NCI-H460 (cell line): ENCODE data around the gene DPP4. TPM values are rescaled to one million over a fixed set of nuclear protein-coding genes. Genes with fewer than 3 reads are reported as not detected.

Experiments used
- DNase-seq: peaks from one replicate; pipeline ENCODE4 v3.0.0-alpha.2; 2016; ENCODE audit warnings: low read depth; ENCODE audit errors: extremely low read depth
- polyA plus RNA-seq: library from polyadenylated mRNA; depleted of rRNA; stranded (reverse); fragments of >200 nt; gene quantifications from 2 replicates; pipeline ENCODE4 v1.2.3, GENCODE V29; 2014; cell fraction: nucleus; rRNA removed
- total RNA-seq: library from RNA; depleted of rRNA; stranded (reverse); fragments of >200 nt; shearing (Covaris generic); gene quantifications from 2 replicates; pipeline ENCODE4 v1.2.3, GENCODE V29; 2014; rRNA removed

The DPP4 gene
- total RNA-seq: 0.25 and 0.40 TPM in 2 replicates
- 0.78 TPM in 1 of 2 replicates, not detected in the other for polyA plus RNA-seq

DNA sequence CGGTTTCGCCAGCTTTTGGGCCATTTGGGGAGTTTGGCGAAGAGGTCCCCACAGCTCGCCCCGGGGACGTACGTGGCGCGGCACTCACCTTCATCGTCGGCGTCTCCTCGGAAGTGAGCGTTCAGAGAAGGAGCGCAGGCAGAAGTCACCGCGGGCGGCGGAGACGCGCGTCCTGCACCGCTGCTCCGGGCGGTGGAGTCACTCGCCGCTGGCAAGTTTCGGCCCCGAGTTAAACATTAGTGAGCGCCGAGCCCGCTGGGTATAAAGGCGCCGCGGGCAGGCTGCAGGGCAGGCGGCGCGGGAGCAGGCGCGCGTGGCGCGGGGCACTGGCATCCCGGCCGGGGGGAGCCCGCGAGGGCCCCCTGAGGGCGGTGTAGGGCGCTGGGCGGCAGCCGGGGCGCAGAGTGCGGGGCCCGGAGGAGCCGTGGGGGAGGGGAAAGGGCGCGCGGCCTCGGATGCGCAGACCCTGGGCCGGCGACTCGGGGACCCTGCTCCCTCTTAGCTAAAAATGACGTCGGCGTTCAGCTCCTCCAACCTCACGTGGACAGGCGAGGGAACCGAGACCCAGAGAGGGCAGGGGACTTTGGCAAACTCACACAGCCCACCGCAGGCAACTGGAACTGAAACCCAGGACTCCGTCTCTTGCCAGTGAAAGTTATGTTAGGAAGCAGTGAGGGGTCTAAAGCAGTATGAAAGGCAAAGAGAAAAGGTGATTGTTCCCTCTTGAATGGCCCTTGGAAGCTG, at the start of gene DPP4:
Gene DPP4 (minus strand): TSS at position 328 of the 744 bp plus-strand sequence. CDS start 234 bp downstream, at position 94.
- DNase-seq: no peak

DNA sequence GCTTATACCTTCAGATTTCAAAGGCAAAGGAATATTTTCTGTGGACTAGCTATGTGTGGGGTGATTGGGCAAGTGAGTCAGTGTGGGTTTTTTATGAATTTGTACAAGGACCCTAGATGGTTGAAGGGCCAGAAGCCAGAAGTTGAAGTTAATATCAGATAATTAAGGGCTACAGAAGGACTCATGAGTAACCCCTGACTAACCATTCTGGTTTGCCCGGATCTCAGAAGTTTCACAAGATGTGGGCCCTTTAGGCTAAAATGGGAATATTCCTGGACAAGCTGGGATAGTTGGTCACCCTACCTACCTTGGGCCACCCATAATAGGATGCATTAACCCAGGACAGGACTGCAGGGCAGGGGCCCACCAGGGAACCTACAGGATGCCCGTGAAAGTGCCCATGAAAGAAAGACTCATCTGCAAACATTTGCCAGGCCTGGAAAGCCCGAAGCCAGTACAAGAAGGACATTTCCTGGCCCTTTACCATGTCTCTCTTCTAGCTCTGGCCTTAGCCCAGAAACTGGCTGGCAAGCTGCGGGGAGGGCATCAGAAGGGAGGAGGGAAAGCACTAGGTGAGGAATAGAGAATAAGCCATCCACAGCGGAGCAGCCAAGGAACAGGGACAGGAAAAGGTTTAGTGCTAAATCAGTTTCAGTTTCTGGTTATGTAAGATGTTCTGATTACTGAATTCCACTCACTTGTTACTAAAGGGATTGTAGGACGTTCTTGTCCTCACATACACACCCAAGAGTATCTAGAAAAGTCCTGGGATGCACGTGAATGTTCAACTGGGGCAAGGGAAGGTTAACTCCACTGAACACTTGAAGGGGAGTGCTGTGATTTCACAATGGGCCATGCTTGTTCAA, 44.4 kb upstream of the DPP4 start:
- no peak for DNase-seq

DNA sequence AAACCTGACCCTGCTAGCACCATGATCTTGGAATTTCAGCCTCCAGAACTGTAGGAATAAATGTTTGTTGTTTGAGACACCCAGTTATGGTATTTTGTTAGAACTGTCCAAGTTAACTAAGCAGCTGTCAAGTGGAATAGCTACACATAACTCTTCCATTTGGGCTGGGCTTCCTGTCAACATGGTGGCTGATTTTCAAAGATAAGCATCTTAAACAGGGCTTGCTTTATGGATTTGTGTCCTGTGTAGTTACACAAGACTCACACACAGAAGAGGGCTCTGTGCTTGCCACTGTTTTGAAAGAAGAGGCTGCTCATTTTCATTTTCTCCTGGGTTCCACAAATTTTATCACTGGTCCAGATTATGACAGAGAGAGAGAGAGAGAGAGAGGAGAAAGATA, 42.3 kb upstream of the DPP4 start:
- no peak for DNase-seq

DNA sequence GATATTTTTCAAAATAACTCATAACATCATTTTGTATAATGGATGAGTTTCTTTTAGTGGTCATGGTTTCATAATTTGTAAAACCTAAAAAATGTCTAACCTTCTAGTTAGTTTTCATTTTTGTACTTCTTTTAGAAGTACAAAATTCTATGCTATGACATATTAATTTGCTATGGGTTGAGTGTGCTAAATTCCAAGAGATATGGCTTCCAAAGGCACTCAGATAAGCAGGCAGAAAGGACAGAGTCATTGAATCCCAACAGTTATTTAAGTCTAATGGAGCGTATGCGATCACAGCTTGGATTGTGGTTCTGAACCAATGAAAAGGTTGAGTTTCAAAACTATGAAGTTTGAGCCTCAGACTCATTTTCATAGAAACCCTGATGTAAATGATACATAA, 41.1 kb upstream of the DPP4 start:
- no peak for DNase-seq

DNA sequence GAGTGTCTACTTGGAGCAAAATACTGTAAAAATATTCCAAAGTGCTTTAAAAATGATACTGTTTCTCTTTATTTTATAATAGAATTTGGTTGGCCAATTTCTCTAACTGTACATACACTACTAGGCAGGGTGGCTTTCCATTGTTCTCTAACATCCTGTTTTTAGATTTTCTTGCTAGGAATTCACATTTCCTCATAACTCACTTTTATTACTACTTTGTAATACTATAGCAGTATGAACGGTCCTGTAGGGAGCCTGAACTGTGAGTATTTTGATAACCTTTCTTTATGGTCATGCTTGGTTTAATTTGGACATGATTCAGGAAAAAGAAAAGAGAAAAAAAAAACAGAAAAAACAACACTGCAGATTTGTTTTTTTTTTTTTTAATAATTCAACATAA, 40.3 kb upstream of the DPP4 start:
- DNase-seq: no peak

DNA sequence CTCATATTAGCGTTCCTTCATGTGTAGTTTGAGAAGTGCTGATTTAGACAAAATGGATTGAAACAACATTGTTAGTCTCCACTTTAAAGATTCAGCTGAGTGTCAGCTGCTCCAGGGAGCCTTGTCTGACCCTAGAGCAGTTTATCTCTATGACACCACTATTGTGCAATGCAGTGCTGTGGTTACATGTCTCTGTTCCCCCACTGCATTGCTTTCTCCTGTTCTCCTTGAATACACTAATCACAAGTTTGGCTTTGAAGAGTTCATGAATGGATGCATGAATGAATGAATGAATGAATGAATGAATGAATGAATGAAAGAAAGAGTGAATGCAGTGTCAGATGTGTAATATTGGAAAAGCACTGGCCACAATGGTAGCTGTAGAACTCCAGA, 39.8 kb upstream of the DPP4 start:
- no peak for DNase-seq

DNA sequence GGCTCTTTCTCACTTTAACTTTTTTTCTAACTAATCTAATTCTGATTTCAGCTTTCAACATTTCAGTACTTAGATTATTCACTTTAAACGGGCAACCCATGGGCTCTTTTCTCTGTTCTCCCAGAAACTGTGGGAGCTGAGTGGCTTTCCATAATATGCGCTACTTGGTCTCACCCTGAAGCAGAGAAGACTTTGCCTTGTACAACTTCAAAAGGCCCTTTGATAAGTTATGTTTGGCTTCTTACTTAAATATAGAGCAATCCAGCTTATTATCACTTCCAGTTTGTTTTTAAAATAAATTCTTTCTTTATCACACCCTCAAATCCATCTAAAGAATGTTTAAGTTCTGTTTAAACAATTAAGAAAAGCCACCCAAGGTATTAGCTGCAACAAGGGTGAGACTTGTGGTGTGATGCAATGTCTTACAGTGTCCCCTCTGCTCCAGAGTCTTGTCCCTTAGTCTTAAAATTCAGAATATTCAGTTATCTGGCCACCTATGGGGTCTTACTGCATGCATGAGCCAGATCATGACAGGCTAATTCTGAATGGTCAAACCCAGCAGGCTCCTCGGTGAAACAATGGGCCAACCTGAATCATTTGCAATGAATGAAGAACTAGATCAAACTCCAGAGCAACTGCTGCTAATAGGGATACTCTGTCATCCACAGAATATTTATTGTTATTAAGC, 39.2 kb upstream of the DPP4 start:
- no peak for DNase-seq

DNA sequence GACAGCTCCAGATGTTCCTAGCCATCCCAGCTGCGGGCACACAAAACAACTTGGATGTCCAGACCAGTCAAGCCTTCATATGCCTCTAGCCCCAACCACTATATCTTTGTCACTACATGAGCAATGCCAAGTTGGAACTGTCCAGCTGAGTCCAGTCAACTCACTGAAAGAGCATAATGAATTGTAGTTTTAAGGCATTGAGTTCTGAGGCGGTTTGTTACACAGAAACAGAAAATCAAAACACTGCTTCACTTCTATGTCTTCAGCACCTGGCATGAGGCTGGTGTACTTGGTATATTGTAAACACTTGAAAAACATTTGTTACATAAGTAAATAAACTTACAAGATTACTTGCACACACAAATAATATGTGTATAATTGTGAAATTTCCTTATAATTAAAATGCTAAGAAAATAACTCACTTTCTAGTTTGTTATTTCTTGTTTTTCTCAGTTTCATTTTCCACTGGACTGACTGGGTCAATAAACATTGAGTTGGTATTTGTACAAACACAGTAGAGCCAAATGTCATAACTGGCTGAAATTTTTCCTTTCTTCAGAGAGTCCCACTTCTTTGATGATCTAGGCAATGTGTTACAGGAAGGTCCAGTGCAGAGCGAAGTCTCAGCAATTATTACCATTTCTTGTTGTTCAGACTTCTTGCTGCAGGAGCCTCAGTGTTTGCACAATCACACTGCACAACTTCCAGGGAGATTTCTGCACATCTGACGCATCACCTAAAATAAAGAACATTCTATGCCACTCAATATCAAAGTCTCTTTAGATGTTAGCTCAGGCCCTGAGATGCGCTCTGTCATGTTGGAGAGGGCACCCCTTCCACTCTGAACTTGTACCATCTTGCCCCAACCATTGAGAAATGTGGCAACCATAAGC, 38.2 kb upstream of the DPP4 start:
- no peak for DNase-seq

DNA sequence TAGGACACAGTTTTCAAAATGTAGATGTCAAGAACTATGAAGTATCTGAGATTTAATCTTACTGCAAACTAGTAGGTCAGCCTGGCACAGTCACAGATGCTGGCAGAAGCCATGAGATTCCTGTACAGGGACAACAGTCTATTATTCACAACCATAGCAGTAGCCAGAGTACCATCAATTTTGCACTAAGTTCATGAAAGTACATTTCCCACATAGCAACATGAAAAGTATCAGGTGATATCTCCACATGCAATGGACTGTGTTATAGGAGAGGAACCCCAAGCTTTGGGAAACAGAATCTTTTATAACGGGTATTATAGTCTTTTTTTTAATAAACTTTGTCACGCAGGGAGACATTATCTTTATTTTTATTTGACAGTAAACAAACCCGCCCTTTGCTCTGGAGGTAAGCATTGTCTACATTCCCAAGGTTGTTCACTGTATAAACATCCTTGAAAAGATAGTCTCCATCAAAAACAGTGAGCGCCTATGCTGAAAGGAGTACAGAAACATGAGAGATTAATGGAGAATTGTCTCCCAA, 33.4 kb upstream of the DPP4 start:
- no peak for DNase-seq

DNA sequence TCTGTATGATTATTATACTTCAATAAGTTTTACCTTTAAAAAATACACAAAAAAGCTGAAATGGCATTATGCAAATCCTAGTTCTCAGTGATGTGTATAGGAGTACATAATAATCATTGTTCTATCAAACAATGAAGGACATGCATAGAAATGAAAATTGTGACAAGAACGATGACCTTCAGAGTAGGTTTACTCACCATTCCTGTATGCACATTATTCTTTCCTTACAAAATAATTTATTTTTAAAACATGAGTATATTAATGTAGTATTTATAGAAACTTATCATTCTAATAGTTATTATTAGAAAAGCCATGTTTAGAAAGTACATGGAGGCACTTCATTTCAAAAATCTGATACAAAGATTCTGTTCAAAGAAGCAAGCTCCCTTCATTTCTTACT, 32.7 kb upstream of the DPP4 start:
- DNase-seq: no peak

DNA sequence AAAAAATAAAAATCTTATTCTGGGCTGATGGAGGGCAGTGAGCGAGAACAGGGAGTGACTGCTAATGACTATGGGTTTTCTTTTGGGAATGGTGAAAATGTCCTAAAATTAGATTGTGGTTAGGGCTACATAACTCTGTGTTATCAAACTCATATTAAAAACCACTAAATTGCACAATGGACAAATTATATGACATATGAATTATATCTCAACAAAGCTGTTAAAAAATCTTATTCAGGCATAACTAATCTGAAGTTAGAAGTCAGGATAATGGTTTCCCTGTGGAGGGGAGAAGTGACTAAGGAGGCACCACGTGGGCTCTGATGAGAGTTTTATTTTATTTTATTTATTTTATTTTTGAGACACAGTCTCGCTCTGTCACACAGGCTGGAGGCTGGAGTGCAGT, 32.1 kb upstream of the DPP4 start:
- no peak for DNase-seq

DNA sequence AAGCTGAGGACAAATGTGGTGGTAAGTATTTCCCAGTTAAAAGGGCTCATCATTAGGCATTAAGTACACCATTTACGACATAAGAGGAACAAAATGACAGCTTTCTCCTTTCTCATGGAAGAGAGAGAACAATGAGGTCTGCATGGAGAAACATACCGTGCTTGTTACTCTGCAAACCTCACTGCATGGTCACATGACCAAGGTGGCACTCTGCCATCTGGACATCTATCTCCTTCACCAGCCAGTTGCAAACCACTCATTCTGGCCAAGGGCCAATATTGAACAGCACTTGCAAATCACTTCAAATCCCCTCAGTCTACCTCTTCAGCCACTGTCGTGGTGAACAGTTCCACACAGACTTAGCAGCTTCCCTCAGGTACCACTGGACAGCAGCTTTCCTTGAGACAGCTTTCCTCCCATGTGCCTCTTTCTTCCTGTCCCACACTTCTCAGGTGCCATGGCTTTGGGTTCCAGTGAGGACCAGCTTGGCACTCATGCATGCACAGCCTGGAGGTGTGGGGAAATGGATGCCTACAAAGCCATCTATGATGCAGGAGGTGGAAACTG, 29.5 kb upstream of the DPP4 start:
- DNase-seq: no peak

DNA sequence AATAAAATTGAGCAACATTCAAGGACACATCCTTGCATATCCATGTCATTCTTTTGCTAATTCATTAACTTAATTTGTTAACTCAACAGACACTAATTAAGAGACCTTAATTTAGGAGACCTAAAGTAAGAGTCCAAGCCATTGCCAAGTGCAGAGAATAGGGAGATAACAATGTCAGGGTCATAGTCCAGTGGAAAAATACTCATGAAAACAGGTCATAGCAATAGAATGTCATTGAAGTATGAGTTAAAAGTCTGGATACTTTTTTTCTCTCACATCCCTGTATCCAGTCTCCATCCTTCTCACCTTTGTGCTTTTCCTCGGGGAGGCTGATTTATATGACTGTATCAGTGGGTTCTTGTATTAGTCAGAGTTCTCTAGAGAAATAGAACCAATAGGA, 26.6 kb upstream of the DPP4 start:
- no peak for DNase-seq

DNA sequence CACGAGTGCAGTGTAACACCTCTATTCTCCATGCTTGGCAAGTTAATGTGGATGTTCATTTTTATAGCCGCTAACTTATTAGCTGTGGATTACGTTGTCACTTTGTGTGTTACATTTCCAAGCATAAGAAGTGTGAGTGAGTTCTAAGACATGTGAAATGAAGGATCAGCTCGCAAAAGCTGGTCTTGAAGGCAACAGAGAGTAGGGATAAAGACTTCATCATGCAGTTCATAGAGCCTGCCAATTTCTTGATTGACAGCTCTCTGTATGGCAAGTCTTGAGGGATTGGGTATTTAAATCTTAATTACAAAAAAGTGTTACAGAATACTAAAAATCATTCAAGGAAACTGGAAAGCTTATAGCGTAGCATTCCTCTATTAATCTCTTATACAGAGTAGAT, 25.8 kb upstream of the DPP4 start:
- no peak for DNase-seq

DNA sequence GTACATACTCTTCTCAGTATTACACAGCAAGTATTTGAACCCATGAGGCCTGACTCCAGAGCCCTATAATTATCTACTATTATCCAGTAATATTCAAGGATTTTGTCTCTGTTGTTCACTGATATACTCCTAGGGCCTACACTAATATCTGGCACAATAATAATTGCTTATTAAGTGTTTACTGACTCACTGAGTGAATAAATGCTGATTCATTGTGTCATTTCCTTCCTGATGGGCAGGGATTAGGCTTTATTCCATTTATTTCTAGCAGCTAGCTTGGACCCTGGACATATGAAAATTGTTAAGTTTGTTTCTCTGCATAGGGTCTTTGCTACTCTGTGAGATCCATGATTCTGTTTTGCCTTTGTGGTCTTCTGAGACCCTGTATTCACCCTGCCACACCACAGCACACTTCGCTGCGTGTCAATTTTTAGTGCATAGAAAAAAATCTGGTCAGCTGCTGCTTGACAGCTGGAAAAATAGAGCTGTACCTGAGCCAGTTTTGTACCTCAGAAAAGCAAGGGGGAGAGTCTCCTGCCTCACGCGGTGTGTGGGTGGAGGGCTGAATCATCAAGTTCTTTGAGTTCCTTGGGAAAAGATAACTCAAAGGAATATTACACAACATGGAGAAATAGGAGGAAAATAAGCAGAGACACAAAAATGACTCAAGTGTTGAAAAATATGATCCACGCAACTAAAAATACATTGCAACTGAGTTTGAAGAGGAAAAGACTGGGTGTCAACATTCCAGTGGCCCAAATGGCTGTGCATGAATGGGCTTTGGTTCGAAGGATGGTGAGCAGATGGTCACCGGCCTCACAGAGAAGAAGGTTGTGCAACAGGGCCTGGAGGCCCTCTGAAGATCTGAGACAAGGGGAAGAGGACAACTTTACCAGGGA, 18.9 kb upstream of the DPP4 start:
- DNase-seq: peak; percentile 5

DNA sequence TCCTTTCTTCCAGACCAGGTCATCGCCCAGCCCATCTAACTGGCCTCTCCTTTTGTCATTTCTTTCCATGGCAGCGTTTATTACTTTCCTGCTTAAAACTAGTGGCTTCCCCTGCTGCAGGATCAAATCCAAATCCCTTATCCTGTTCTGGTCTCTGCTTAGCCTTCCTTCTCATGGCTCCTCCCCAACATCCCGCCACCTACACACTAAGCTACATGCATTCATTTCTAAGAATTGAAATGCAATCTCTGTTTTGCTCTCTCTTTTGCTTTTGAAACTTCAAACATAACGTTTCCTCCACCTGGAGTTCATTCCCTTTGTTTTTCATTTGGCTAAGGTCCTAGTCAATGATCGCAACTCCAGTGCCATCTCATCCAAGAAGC, 18.0 kb upstream of the DPP4 start:
- no peak for DNase-seq

DNA sequence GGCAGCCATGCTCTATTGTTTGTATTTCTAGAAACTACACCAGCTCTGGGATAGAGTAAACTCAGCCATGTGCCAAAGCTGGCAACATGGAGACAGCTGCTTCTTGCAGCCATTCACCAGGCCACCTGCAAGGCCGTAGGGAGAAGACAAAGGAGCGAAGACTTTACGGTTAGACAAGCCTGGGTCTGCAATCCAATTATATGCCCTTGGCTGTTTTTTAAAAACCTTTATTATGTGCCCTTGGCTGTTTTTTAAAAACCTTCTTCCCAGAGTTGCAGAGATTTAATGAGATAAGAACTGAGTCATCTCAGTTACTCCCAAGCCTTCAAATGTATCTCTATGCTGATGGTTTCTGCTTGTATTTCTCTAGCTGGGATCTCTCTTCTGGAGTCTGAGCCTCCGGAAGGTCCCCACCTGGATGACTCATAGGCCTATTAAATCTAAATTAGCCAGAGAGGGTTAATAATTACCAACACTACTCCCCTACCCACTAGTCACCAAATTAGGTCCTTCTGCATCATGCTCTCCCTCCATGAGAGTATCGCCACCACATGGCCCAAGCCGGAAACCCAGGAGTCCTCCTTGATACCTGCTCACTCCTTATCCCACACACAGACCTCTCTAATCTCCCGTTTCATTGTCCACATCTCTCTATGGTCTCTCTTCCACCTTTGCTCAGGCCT, 17.5 kb upstream of the DPP4 start:
- no peak for DNase-seq

DNA sequence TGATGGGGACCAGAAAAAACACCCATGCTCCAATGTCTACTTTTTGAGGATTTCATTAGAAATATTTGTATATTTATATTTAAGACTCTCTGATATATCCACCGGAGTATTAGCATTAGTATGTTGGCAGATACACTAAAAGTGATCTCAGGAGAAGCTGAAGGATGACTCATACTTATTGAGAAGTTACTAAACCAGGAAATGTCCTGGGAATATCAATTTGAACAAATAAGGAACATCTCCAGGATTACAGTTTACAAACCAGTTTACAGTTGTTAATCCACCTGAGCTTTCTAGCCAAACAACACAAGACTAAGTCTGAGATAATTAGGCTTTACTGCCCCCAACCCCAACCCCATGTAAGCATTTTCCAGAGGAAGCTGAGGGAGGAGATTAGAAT, 16.1 kb upstream of the DPP4 start:
- no peak for DNase-seq
